Neural cell (in vitro differentiated cells): ENCODE results near the gene ACP4.

ENCODE experiments used
- EP300 ChIP-seq: fragments of 450-650 bp; conservative IDR thresholded peaks from 2 replicates; pipeline ENCODE4 v1.6.1; 2014; ENCODE audit warnings: antibody characterized with exemption, mild to moderate bottlenecking, moderate library complexity; ENCODE audit not compliant: poor library complexity, severe bottlenecking
- EZH2 ChIP-seq: fragments of 200-600, 300-800 bp; shearing (Covaris generic), sonication (generic); IDR thresholded peaks from 2 replicates; pipeline ENCODE4 v1.6.1; 2014; ENCODE audit warnings: antibody characterized with exemption, low read length, borderline replicate concordance, mild to moderate bottlenecking; ENCODE audit not compliant: insufficient read depth, poor library complexity, severe bottlenecking
- POLR2AphosphoS5 ChIP-seq: IDR thresholded peaks from 2 replicates; pipeline ENCODE4 v1.6.1; 2012
- RAD21 ChIP-seq: fragments of 450-650 bp; conservative IDR thresholded peaks from 2 replicates; pipeline ENCODE4 v1.6.1; 2014; ENCODE audit warnings: antibody characterized with exemption, mild to moderate bottlenecking, moderate library complexity
- SMC3 ChIP-seq: fragments of 450-650 bp; conservative IDR thresholded peaks from 2 replicates; pipeline ENCODE4 v1.6.1; 2014; ENCODE audit warnings: antibody characterized with exemption, mild to moderate bottlenecking, moderate library complexity; ENCODE audit not compliant: poor library complexity
- TAF1 ChIP-seq: IDR thresholded peaks from 2 replicates; pipeline ENCODE4 v1.6.1; 2012; ENCODE audit warnings: low read depth
- TF ChIP-seq, protein P1 (sequence below): fragments of 450-650 bp; IDR thresholded peaks from 2 replicates; pipeline ENCODE4 v1.5.1; 2014; ENCODE audit warnings: antibody characterized with exemption, mild to moderate bottlenecking, moderate library complexity; ENCODE audit not compliant: poor library complexity, severe bottlenecking
- TF ChIP-seq, protein P2 (sequence below): IDR thresholded peaks from 2 replicates; pipeline ENCODE4 v1.6.1; 2012; ENCODE audit warnings: borderline replicate concordance

DNA sequence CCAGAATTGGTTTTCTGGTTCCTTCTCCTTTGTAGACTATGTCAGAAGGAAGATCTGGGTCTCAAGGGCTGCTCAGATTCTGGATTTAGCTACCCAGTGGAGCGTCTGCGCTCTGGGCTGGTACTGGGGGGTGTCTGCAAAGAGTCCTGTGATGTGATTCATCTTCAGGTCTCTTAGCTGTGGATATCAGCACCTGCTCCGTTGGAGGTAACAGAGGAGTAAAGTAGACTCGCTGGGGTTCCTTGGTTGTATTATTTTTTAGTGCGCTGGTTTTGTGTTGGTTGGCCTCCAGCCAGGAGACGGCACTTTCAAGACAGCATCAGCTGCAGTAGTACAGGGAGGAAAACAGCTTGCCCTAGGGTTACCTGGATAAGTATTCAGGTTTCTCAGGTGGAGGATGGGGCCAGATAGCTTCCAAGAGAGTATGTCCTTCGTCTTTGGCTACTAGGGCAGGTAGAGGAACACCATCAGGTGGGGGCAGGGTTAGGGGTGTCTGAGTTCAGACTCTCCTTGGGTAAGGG lies 53.5 kb downstream of the ACP4 start:
- TF ChIP-seq, protein P1, sequence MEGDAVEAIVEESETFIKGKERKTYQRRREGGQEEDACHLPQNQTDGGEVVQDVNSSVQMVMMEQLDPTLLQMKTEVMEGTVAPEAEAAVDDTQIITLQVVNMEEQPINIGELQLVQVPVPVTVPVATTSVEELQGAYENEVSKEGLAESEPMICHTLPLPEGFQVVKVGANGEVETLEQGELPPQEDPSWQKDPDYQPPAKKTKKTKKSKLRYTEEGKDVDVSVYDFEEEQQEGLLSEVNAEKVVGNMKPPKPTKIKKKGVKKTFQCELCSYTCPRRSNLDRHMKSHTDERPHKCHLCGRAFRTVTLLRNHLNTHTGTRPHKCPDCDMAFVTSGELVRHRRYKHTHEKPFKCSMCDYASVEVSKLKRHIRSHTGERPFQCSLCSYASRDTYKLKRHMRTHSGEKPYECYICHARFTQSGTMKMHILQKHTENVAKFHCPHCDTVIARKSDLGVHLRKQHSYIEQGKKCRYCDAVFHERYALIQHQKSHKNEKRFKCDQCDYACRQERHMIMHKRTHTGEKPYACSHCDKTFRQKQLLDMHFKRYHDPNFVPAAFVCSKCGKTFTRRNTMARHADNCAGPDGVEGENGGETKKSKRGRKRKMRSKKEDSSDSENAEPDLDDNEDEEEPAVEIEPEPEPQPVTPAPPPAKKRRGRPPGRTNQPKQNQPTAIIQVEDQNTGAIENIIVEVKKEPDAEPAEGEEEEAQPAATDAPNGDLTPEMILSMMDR = no peak
- no peak for TF ChIP-seq EP300
- TF ChIP-seq POLR2AphosphoS5 = no peak
- TF ChIP-seq RAD21 = no peak
- no peak for TF ChIP-seq TAF1
- TF ChIP-seq SMC3 = no peak
- no peak for TF ChIP-seq EZH2
- TF ChIP-seq, protein P2, sequence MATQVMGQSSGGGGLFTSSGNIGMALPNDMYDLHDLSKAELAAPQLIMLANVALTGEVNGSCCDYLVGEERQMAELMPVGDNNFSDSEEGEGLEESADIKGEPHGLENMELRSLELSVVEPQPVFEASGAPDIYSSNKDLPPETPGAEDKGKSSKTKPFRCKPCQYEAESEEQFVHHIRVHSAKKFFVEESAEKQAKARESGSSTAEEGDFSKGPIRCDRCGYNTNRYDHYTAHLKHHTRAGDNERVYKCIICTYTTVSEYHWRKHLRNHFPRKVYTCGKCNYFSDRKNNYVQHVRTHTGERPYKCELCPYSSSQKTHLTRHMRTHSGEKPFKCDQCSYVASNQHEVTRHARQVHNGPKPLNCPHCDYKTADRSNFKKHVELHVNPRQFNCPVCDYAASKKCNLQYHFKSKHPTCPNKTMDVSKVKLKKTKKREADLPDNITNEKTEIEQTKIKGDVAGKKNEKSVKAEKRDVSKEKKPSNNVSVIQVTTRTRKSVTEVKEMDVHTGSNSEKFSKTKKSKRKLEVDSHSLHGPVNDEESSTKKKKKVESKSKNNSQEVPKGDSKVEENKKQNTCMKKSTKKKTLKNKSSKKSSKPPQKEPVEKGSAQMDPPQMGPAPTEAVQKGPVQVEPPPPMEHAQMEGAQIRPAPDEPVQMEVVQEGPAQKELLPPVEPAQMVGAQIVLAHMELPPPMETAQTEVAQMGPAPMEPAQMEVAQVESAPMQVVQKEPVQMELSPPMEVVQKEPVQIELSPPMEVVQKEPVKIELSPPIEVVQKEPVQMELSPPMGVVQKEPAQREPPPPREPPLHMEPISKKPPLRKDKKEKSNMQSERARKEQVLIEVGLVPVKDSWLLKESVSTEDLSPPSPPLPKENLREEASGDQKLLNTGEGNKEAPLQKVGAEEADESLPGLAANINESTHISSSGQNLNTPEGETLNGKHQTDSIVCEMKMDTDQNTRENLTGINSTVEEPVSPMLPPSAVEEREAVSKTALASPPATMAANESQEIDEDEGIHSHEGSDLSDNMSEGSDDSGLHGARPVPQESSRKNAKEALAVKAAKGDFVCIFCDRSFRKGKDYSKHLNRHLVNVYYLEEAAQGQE = no peak
